Mucosa of rectum (tissue), 2 donors: ENCODE data around the gene IGDCC3.

Experiments used
- H3K27ac ChIP-seq, 2 donors: one replicate each; pipeline ENCODE4 v1.7.0; 2013; ENCODE audit warnings: inconsistent platforms in 2 of 2, low read depth in 2 of 2, low read length in 2 of 2
- H3K27me3 ChIP-seq, 2 donors: one replicate each; pipeline ENCODE4 v1.7.0; 2013; ENCODE audit warnings: low read length in 2 of 2; ENCODE audit not compliant: control insufficient read depth in 2 of 2, insufficient read depth in 2 of 2
- H3K36me3 ChIP-seq, 2 donors: one replicate each; pipeline ENCODE4 v1.7.0; 2013; ENCODE audit warnings: low read length in 2 of 2; ENCODE audit not compliant: control insufficient read depth in 2 of 2, insufficient read depth in 2 of 2
- H3K4me1 ChIP-seq, 2 donors: one replicate each; pipeline ENCODE4 v1.7.0; 2013; ENCODE audit warnings: low read length in 2 of 2, mild to moderate bottlenecking in 1 of 2; ENCODE audit not compliant: control insufficient read depth in 2 of 2, insufficient read depth in 2 of 2
- H3K4me3 ChIP-seq, 2 donors: one replicate each; pipeline ENCODE4 v1.7.0; 2013; ENCODE audit warnings: low read length in 2 of 2
- H3K9ac ChIP-seq, 2 donors: one replicate each; pipeline ENCODE4 v1.7.0; 2013; ENCODE audit warnings: low read length in 2 of 2, low read depth in 1 of 2, mild to moderate bottlenecking in 1 of 2
- H3K9me3 ChIP-seq, 2 donors: one replicate each; pipeline ENCODE4 v1.7.0; 2013; ENCODE audit warnings: low read length in 2 of 2; ENCODE audit not compliant: control insufficient read depth in 2 of 2
- donor health status: healthy.
- donor health status: Normal muscosa, but diverticular disease.

Gene IGDCC3

GRCh38 chr15:65336493-65337435 lies 41.0 kb downstream of the IGDCC3 start:
- Histone ChIP-seq H3K36me3 (no peaks in the 10 kb centered on the region), H3K27me3 (peaks cover 2 to 3% of the 10 kb centered on the region in 2 donors), H3K9me3 (no peaks in the 10 kb centered on the region), H3K27ac (no peak overlapping the region), H3K4me3 (no peak overlapping the region), H3K9ac (no peak overlapping the region), H3K4me1 (peaks cover 5 to 10% of the 10 kb centered on the region in 2 donors)

DNA sequence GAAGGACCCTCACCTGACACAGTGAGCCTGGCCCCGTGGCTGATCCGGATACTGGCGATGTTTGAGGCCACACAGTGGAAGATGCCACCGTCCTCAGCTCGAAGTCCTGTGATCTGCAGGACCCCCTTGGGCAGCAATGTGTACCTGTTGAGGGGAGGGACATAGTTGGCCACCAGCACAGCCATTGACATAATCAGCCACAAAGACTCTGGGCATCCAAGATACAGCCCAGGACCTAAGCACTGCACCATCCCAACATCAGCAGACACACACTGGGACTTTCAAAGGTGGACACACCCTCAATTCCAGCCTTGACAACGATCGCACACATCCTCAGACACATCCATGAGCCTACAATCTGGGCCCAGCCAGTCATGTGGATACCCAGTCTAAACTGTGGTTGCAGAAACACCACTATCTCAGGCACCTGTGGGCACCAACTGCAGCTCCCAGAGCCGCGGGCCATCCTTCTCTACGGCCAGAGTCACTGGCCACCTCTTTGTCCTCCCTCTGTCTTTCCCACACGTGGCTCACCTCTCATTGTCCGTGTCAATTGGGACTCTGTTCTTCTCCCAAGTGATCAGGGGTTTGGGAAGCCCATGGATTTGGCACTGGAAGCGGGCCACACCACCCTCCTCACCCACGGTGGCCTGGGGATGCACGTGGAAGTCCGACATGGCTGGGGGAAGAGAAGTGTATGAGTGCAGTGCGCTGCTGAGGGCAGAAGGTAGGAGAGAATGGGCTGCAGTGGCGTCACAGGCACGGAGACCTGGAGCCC lies 42.3 kb downstream of the IGDCC3 start:
- Histone ChIP-seq H3K36me3 (no peaks in the 10 kb centered on the region), H3K27me3 (peaks cover 3 to 4% of the 10 kb centered on the region in 2 donors), H3K9me3 (no peaks in the 10 kb centered on the region), H3K27ac (no peak overlapping the region), H3K4me3 (no peak overlapping the region), H3K9ac (no peak overlapping the region), H3K4me1 (peaks cover 5 to 10% of the 10 kb centered on the region in 2 donors)

GRCh38 chr15:65334586-65335231 lies 43.1 kb downstream of the IGDCC3 start:
- Histone ChIP-seq H3K4me3 (no peak overlapping the region), H3K4me1 (peaks cover 3 to 9% of the 10 kb centered on the region in 2 donors), H3K27me3 (peaks cover 3 to 4% of the 10 kb centered on the region in 2 donors), H3K9me3 (no peaks in the 10 kb centered on the region), H3K36me3 (no peaks in the 10 kb centered on the region), H3K27ac (no peak overlapping the region), H3K9ac (no peak overlapping the region)

GRCh38 chr15:65333856-65334255 lies 43.9 kb downstream of the IGDCC3 start:
- H3K4me1 ChIP-seq: peaks cover 0 to 6% of the 10 kb centered on the region in 2 donors
- H3K36me3 ChIP-seq: no peaks in the 10 kb centered on the region
- no peak overlapping the region for H3K27ac ChIP-seq
- peaks cover 3 to 4% of the 10 kb centered on the region in 2 donors for H3K27me3 ChIP-seq
- H3K4me3 ChIP-seq: no peak overlapping the region
- no peaks in the 10 kb centered on the region for H3K9me3 ChIP-seq
- no peak overlapping the region for H3K9ac ChIP-seq

DNA sequence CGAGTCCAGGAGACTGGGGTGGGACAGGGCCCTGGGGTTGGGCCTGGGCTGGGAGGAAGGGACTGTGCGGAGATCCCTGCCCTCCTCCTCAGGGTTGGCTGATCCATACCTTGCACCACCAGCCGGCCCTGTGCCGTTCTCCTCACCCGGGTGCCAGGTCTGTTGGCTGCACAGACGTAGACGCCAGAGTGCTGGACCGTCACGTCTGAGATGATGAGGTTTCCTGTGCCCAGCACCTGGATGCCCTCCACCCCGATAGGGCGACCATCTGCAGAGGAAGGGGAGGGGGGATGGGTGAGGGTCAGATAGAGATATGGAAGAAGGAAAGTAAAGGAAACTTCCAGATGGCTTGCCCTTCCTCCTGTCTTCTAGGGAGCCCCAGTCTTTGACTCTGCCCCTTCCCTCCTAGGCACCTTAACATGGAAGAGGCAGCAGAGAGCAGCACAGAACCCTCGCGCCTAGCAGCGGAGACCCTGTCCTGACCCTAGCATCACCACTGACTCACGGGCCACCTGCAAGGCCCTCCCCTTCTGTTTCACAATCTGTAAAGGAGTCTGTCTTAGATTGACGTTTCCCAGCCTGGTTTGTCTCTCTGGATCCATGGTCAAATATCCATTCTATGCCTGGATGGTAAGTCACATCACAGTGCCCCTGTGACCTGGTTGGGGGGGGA lies 44.5 kb downstream of the IGDCC3 start:
- no peaks in the 10 kb centered on the region for H3K9me3 ChIP-seq
- H3K4me1 ChIP-seq: peaks cover 0 to 4% of the 10 kb centered on the region in 2 donors
- no peak overlapping the region for H3K9ac ChIP-seq
- no peak overlapping the region for H3K4me3 ChIP-seq
- H3K27me3 ChIP-seq: peaks cover 3 to 4% of the 10 kb centered on the region in 2 donors
- no peak overlapping the region for H3K27ac ChIP-seq
- no peaks in the 10 kb centered on the region for H3K36me3 ChIP-seq

DNA sequence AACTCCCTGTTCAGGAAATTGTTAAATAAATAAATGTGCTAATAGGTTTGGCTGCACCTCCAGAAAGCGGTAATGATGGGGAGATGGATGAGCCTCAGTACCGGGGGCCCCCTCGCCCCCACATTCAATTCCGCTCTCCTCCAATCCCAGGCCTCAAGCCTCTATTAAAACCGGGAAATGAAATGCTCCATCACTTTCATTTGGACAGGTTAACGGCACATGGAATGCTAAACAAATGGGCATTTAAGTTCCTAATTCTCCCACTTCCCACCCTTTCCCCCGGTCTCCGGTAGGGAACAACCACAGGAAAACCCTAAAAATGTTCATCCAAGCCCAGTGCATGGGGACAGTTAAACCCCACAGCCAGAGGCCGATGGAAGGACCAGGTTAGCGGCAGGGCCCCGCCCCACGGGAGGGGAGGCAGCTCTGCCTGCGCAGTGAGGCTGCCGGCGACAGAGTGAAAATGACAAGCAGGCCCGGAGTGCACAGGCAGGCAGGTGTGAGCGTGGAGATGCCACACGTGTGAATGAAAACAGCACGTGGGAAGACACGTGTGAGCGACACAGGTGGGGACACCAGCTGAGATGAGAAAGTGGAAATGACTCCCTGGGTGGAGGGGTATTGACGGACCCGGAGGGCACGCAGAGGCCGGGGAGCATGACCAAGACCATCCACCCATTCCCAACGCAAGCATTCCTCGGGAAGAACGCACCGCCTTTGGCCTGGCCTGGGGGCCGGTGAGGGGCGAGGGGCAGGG lies 45.2 kb downstream of the IGDCC3 start:
- Histone ChIP-seq H3K9me3 (no peaks in the 10 kb centered on the region), H3K36me3 (no peaks in the 10 kb centered on the region), H3K27ac (no peak overlapping the region), H3K4me3 (no peak overlapping the region), H3K4me1 (no peaks in the 10 kb centered on the region), H3K27me3 (peaks cover 3 to 4% of the 10 kb centered on the region in 2 donors), H3K9ac (no peak overlapping the region)

DNA sequence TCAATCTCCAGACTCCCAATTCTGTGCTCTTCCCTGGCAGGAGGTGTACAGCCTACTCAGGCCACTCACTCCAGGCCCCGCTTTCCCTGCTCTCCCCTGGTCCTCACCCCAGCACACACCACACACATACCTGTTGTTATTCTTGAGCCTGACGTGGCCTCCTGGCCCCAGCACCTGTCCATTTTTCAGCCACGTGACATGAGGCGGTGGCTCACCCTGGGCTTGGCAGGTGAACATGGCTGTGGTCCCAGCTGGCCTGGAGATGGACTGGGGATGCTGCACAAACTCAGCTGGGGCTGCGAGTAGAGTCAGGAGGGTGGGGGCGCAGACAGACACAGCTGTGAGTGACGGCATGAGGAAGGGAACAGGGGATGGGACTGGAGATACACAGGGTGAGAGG lies 46.0 kb downstream of the IGDCC3 start:
- H3K36me3 ChIP-seq: no peaks in the 10 kb centered on the region
- H3K9me3 ChIP-seq: no peaks in the 10 kb centered on the region
- H3K9ac ChIP-seq: no peak overlapping the region
- no peaks in the 10 kb centered on the region for H3K4me1 ChIP-seq
- no peak overlapping the region for H3K27ac ChIP-seq
- H3K4me3 ChIP-seq: no peak overlapping the region
- H3K27me3 ChIP-seq: peaks cover 3 to 4% of the 10 kb centered on the region in 2 donors

DNA sequence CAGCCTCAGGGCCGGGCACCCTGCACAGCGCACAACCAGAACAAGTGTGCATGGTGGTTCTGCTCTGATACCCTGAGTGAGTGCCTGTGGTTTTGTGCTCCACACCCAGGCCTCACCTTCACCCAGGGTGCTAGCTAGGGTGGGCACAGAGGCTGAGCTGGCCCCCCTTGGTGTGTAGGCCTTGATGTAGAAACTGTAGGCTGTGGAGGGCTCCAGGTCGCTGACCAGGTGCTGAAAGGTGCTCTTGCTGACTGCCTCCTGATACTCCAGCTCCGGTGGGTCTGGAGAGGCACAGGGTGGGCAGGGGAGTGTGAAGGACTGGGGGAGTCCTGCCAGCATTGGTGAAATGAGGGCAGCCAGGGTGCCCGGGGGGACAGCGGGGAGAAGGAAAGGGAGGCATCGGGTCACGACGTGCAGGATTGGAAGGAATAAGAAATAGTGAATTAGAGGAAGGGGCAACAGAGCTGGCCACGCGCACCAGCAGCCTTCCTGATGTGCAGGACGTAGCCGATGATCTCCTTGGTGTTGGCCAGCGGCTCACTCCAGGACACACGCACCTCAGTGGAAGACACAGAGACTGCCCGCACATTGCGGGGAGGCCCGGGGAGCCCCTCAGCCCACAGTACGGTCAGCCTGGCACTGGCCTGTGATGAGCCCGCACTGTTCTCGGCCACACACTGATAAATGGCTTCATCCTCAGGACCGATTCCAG lies 46.7 kb downstream of the IGDCC3 start:
- no peak overlapping the region for H3K27ac ChIP-seq
- H3K27me3 ChIP-seq: peaks cover 3 to 4% of the 10 kb centered on the region in 2 donors
- no peaks in the 10 kb centered on the region for H3K4me1 ChIP-seq
- no peak overlapping the region for H3K9ac ChIP-seq
- H3K9me3 ChIP-seq: no peaks in the 10 kb centered on the region
- no peaks in the 10 kb centered on the region for H3K36me3 ChIP-seq
- no peak overlapping the region for H3K4me3 ChIP-seq
